ENCODE data around the gene LYZL4. TPM values are rescaled to one million over a fixed set of nuclear protein-coding genes. Genes with fewer than 3 reads are reported as not detected.

The LYZL4 gene
- polyA plus RNA-seq, 1 of the 3 experiments (the other 2 are of a cell fraction), result not detected

DNA sequence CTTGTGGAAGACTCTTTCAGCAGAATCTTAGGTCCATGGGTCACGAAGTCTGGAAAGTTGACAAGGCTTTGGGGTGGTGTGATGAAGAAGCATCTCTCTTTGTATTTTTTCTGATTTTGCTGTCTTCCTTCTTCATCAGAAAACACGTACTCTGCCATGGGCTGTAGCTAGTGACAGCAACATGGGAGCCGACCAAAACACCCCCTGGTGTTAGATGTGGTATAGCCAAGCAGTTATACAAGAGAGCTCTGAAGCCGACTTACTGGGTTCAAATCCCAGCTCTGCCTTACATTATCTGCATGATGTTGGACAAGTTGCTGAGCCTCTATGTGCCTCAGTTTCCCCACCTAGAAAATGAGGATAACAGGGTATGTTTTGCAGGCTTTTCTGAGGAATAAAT lies 32.9 kb upstream of the LYZL4 start:
- CTCF ChIA-PET, result interaction anchor here (0.6 to 6.8 kb wide), 52 partner anchors 8 to 951 kb away, joined by 3 to 169 read pairs (median 4); partner anchors contain the start of gene LYZL4
- H3K9me3 ChIP-seq, result no peaks in the 10 kb centered on the region
- H3K79me2 ChIP-seq (ENCODE audit: insufficient read depth), result no peaks in the 10 kb centered on the region
- peaks cover 5% of the 10 kb centered on the region; the same call in 1 of the 2 replicates for H3K27me3 ChIP-seq (ENCODE audit: insufficient read depth)
- no peak for TF ChIP-seq TAF1 (IDR thresholded peaks at IDR 0.05; ENCODE audit: borderline replicate concordance, low read depth, low read length)
- no peaks in the 10 kb centered on the region for H3K36me3 ChIP-seq (replicated peaks in 1 of 2; ENCODE audit: control insufficient read depth in 1 of 2, insufficient read depth in 2 of 2, low read length in 1 of 2)
- DNase-seq, result no peak
- WGBS (ENCODE audit: low lambda C conversion rate), result 27% methylated on average over 4 of the region's 4 CpGs
- no peak overlapping the region for H3K27ac ChIP-seq (ENCODE audit: low read depth in 2 of 2, low read length in 1 of 2)
- H4K20me1 ChIP-seq (ENCODE audit: insufficient read depth), result no peaks in the 10 kb centered on the region
- H3F3A ChIP-seq (replicated peaks; ENCODE audit: insufficient read depth), result no peaks in the 10 kb centered on the region
- no peak overlapping the region for H3K9ac ChIP-seq
- POLR2A ChIA-PET, result no interaction called here
- H3K4me1 ChIP-seq (ENCODE audit: control insufficient read depth in 1 of 2, insufficient read depth in 2 of 2, low read depth in 1 of 2, low read length in 1 of 2), result peaks cover 0 to 5% of the 10 kb centered on the region in 2 experiments; a peak in 1 of 4 replicates
- no peak overlapping the region for H3K4me3 ChIP-seq (ENCODE audit: low read depth in 2 of 2, low read length in 1 of 2)
- H3K9me2 ChIP-seq, result no peaks in the 10 kb centered on the region
- no peak overlapping the region for H3K4me2 ChIP-seq
- H2AFZ ChIP-seq (ENCODE audit: low read depth), result no peak overlapping the region

- no peak for DNase-seq
- Histone ChIP-seq H3K27ac (ENCODE audit: low read depth in 2 of 2, low read length in 1 of 2) (no peak overlapping the region), H4K20me1 (ENCODE audit: insufficient read depth) (no peaks in the 10 kb centered on the region), H3K9ac (no peak overlapping the region), H2AFZ (ENCODE audit: low read depth) (no peak overlapping the region), H3F3A (replicated peaks; ENCODE audit: insufficient read depth) (no peaks in the 10 kb centered on the region), H3K4me1 (ENCODE audit: control insufficient read depth in 1 of 2, insufficient read depth in 2 of 2, low read depth in 1 of 2, low read length in 1 of 2) (peaks cover 0 to 5% of the 10 kb centered on the region in 2 experiments; a peak in 1 of 4 replicates), H3K4me2 (no peak overlapping the region), H3K9me3 (no peaks in the 10 kb centered on the region), H3K9me2 (no peaks in the 10 kb centered on the region), H3K36me3 (replicated peaks in 1 of 2; ENCODE audit: control insufficient read depth in 1 of 2, insufficient read depth in 2 of 2, low read length in 1 of 2) (no peaks in the 10 kb centered on the region), H3K27me3 (ENCODE audit: insufficient read depth) (peaks cover 5% of the 10 kb centered on the region; the same call in 1 of the 2 replicates), H3K4me3 (ENCODE audit: low read depth in 2 of 2, low read length in 1 of 2) (no peak overlapping the region), H3K79me2 (ENCODE audit: insufficient read depth) (no peaks in the 10 kb centered on the region)
- no peak for TF ChIP-seq EZH2phosphoT487 (IDR thresholded peaks at IDR 0.05; ENCODE audit: borderline replicate concordance, low read depth)
- no peak for TF ChIP-seq MAX (IDR thresholded peaks at IDR 0.05; ENCODE audit: low read depth)
- TF ChIP-seq, protein P1, sequence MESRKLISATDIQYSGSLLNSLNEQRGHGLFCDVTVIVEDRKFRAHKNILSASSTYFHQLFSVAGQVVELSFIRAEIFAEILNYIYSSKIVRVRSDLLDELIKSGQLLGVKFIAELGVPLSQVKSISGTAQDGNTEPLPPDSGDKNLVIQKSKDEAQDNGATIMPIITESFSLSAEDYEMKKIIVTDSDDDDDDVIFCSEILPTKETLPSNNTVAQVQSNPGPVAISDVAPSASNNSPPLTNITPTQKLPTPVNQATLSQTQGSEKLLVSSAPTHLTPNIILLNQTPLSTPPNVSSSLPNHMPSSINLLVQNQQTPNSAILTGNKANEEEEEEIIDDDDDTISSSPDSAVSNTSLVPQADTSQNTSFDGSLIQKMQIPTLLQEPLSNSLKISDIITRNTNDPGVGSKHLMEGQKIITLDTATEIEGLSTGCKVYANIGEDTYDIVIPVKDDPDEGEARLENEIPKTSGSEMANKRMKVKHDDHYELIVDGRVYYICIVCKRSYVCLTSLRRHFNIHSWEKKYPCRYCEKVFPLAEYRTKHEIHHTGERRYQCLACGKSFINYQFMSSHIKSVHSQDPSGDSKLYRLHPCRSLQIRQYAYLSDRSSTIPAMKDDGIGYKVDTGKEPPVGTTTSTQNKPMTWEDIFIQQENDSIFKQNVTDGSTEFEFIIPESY (IDR thresholded peaks at IDR 0.05; ENCODE audit: borderline replicate concordance, low read depth), result no peak
- TF ChIP-seq, protein P2, sequence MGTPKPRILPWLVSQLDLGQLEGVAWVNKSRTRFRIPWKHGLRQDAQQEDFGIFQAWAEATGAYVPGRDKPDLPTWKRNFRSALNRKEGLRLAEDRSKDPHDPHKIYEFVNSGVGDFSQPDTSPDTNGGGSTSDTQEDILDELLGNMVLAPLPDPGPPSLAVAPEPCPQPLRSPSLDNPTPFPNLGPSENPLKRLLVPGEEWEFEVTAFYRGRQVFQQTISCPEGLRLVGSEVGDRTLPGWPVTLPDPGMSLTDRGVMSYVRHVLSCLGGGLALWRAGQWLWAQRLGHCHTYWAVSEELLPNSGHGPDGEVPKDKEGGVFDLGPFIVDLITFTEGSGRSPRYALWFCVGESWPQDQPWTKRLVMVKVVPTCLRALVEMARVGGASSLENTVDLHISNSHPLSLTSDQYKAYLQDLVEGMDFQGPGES (IDR thresholded peaks at IDR 0.05; ENCODE audit: low read depth, low read length), result no peak
- TF ChIP-seq JUND (IDR thresholded peaks at IDR 0.05), result no peak
- TF ChIP-seq TEAD4 (IDR thresholded peaks at IDR 0.05; ENCODE audit: borderline replicate concordance, insufficient read depth), result no peak
- TF ChIP-seq MEF2A (IDR thresholded peaks at IDR 0.05; ENCODE audit: borderline replicate concordance, low read depth), result no peak
- TF ChIP-seq SMC3 (IDR thresholded peaks at IDR 0.05; ENCODE audit: low read depth, low read length), result no peak
- no peak for TF ChIP-seq CTCF (IDR thresholded peaks at IDR 0.05)
- TF ChIP-seq, protein P3, sequence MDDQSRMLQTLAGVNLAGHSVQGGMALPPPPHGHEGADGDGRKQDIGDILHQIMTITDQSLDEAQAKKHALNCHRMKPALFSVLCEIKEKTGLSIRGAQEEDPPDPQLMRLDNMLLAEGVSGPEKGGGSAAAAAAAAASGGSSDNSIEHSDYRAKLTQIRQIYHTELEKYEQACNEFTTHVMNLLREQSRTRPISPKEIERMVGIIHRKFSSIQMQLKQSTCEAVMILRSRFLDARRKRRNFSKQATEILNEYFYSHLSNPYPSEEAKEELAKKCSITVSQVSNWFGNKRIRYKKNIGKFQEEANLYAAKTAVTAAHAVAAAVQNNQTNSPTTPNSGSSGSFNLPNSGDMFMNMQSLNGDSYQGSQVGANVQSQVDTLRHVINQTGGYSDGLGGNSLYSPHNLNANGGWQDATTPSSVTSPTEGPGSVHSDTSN (IDR thresholded peaks at IDR 0.05), result no peak
- no peak for TF ChIP-seq SIN3A (IDR thresholded peaks at IDR 0.05; ENCODE audit: borderline replicate concordance, low read depth, low read length)
- no peak for TF ChIP-seq GABPA (IDR thresholded peaks at IDR 0.05; ENCODE audit: low read depth)
- no peak for TF ChIP-seq RFX5 (IDR thresholded peaks at IDR 0.05; ENCODE audit: low read length)
- no peak for TF ChIP-seq EP300 (IDR thresholded peaks at IDR 0.05; ENCODE audit: borderline replicate concordance in 1 of 2, low read depth in 1 of 2, low read length in 1 of 2)
- no peak for TF ChIP-seq POLR2AphosphoS5 (IDR thresholded peaks at IDR 0.05; ENCODE audit: low read depth, low read length)
- TF ChIP-seq NFIC (IDR thresholded peaks at IDR 0.05; ENCODE audit: borderline replicate concordance), result no peak
- no peak for TF ChIP-seq FOXJ3 (CRISPR knock-in tag; IDR thresholded peaks at IDR 0.05)
- no peak for TF ChIP-seq RAD21 (IDR thresholded peaks at IDR 0.05; ENCODE audit: low read length)
- TF ChIP-seq USF2 (IDR thresholded peaks at IDR 0.05; ENCODE audit: borderline replicate concordance, low read depth, low read length), result no peak
- TF ChIP-seq YY1 (IDR thresholded peaks at IDR 0.05; ENCODE audit: low read depth), result no peak
- 68% methylated on average over 4 of the region's 5 CpGs for whole genome bisulfite sequencing (ENCODE audit: low lambda C conversion rate)
- CTCF ChIA-PET, result interaction anchor here (1.0 to 6.8 kb wide), 22 partner anchors 7 to 323 kb away, joined by 3 to 169 read pairs (median 6); no protein-coding TSS in a partner anchor
- POLR2A ChIA-PET, result no interaction called here
These were observed 32.2 kb upstream of the LYZL4 start for GRCh38 chr3:42442640-42443039.
